TTC549 (cell line): ENCODE data around the gene PCDHB6.
"Not testable (repeated sequence)": the region's sequence is repeated elsewhere in the genome, so short reads cannot be mapped to it uniquely, and the experiment has no call there.

Source experiments
- FAIRE-seq: peaks from 2 replicates; lab custom pipeline; 2012; peaks lifted over from hg19 to GRCh38; lab: Jason Lieb, UNC

Gene PCDHB6

GRCh38 chr5:141172381-141173204 lies 22.7 kb downstream of the PCDHB6 start, which contains the start of gene PCDHB7:
TSS of gene PCDHB7 (plus strand) at chr5:141172644. CDS start at chr5:141172836, 192 bp downstream.
- FAIRE-seq, result no peak

DNA sequence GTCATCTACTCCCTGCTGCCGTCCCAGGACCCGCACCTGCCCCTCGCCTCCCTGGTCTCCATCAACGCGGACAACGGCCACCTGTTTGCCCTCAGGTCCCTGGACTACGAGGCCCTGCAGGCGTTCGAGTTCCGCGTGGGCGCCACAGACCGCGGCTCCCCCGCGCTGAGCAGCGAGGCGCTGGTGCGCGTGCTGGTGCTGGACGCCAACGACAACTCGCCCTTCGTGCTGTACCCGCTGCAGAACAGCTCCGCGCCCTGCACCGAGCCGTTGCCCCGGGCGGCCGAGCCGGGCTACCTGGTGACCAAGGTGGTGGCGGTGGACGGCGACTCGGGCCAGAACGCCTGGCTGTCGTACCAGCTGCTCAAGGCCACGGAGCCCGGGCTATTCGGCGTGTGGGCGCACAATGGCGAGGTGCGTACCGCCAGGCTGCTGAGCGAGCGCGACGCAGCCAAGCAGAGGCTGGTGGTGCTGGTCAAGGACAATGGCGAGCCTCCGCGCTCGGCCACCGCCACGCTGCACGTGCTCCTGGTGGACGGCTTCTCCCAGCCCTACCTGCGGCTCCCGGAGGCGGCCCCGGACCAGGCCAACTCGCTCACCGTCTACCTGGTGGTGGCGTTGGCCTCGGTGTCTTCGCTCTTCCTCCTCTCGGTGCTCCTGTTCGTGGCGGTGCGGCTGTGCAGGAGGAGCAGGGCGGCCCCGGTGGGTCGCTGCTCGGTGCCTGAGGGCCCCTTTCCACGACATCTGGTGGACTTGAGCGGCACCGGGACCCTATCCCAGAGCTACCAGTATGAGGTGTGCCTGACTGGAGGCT lies 24.6 kb downstream of the PCDHB6 start:
- not testable (repeated sequence) for FAIRE-seq

DNA sequence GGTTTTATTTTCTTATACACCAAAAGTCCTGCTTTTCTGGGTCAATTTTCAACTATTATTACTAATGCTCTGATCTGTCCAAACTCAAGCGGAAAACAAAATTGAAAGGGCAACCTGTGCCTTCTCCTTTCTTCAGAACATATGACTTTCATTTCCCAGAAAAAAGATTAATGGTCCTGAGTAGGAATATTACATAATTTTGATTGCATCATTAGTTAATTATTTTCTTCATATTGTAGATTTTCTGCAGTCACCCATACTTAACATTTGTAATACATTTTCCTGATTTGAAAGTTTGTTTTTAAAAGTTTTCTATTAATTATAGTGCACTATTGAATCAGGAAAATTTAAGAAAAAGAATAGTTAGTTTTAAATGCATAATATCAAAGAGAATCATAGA lies 26.1 kb downstream of the PCDHB6 start:
- no peak for FAIRE-seq

GRCh38 chr5:141177577-141178191 lies 27.8 kb downstream of the PCDHB6 start, which contains the start of gene PCDHB8:
TSS of gene PCDHB8 (plus strand) at chr5:141177790. CDS start at chr5:141178035, 245 bp downstream.
- FAIRE-seq, result not testable (repeated sequence)

- not testable (repeated sequence) for FAIRE-seq
These were observed 29.5 kb downstream of the PCDHB6 start for GRCh38 chr5:141179371-141179770.

- FAIRE-seq, result not testable (repeated sequence)
These were observed 30.0 kb downstream of the PCDHB6 start for GRCh38 chr5:141179876-141180275.

DNA sequence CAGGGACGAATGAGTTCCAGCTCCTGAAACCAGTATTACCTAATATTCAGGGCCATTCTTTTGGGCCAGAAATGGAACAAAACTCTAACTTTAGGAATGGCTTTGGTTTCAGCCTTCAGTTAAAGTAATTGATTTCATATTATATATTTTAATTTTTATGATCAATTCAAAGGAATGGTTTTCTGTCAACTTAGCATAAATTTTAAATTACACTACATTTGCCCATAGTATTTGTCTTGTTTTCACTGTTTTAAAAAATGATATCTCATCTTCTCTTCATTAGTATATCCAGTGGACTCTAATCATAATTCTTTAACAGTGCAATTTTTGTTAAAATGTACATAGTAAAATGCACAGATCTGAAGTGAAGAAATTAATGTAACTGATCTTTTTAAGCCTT lies 30.5 kb downstream of the PCDHB6 start:
- no peak for FAIRE-seq

DNA sequence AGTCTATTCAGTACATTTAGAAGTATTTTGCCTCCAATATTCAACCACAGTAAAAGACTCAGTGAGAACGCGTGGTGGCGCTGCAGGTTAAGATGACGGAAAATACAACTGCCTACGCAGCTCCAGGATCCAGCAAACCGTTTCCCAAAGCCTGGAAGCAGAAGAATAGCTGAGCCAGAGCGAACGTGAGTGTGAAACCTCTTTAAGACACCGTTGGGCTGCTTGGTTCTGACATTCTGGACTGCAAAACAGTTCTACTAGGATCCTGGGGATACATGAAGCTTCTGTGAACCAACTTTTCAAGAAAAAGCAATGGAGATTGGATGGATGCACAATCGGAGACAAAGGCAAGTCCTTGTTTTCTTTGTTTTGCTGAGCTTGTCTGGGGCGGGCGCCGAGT lies 32.4 kb downstream of the PCDHB6 start, which contains the start of gene PCDHB16:
PCDHB16 (plus strand) TSS at position 140 of the 400 bp plus-strand sequence; CDS start at position 313, 173 bp downstream.
- FAIRE-seq, result peak; percentile 54

- FAIRE-seq, result not testable (repeated sequence)
These were observed 34.4 kb downstream of the PCDHB6 start for GRCh38 chr5:141184117-141184855.

- no peak for FAIRE-seq
These were observed 37.1 kb downstream of the PCDHB6 start, which contains the start of gene PCDHB9 for GRCh38 chr5:141186897-141187512. TSS of gene PCDHB9 (plus strand) at chr5:141187161. CDS start at chr5:141187319, 158 bp downstream.

DNA sequence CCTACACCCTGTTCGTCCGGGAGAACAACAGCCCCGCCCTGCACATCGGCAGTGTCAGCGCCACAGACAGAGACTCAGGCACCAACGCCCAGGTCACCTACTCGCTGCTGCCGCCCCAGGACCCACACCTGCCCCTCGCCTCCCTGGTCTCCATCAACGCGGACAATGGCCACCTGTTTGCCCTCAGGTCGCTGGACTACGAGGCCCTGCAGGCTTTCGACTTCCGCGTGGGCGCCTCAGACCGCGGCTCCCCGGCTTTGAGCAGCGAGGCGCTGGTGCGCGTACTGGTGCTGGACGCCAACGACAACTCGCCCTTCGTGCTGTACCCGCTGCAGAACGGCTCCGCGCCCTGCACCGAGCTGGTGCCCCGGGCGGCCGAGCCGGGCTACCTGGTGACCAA lies 38.8 kb downstream of the PCDHB6 start:
- not testable (repeated sequence) for FAIRE-seq

DNA sequence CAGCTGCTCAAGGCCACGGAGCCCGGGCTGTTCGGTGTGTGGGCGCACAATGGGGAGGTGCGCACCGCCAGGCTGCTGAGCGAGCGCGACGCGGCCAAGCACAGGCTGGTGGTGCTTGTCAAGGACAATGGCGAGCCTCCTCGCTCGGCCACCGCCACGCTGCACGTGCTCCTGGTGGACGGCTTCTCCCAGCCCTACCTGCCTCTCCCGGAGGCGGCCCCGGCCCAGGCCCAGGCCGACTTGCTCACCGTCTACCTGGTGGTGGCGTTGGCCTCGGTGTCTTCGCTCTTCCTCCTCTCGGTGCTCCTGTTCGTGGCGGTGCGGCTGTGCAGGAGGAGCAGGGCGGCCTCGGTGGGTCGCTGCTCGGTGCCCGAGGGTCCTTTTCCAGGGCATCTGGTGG lies 39.3 kb downstream of the PCDHB6 start:
- FAIRE-seq, result not testable (repeated sequence)

- FAIRE-seq, result no peak
These were observed 42.4 kb downstream of the PCDHB6 start, which contains the start of gene PCDHB10 for GRCh38 chr5:141192110-141192725. TSS of gene PCDHB10 (plus strand) at chr5:141192353. CDS start at chr5:141192553, 200 bp downstream.

DNA sequence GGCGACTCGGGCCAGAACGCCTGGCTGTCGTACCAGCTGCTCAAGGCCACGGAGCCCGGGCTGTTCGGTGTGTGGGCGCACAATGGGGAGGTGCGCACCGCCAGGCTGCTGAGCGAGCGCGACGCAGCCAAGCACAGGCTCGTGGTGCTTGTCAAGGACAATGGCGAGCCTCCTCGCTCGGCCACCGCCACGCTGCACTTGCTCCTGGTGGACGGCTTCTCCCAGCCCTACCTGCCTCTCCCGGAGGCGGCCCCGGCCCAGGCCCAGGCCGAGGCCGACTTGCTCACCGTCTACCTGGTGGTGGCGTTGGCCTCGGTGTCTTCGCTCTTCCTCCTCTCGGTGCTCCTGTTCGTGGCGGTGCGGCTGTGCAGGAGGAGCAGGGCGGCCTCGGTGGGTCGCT lies 44.5 kb downstream of the PCDHB6 start:
- not testable (repeated sequence) for FAIRE-seq

GRCh38 chr5:141196363-141196762 lies 46.5 kb downstream of the PCDHB6 start:
- FAIRE-seq, result no peak

GRCh38 chr5:141199359-141200235 lies 49.7 kb downstream of the PCDHB6 start, which contains the start of gene PCDHB11:
TSS of gene PCDHB11 (plus strand) at chr5:141199627. CDS start at chr5:141199775, 148 bp downstream.
- peak; percentile 91 for FAIRE-seq

GRCh38 chr5:141201126-141201525 lies 51.3 kb downstream of the PCDHB6 start:
- not testable (repeated sequence) for FAIRE-seq

DNA sequence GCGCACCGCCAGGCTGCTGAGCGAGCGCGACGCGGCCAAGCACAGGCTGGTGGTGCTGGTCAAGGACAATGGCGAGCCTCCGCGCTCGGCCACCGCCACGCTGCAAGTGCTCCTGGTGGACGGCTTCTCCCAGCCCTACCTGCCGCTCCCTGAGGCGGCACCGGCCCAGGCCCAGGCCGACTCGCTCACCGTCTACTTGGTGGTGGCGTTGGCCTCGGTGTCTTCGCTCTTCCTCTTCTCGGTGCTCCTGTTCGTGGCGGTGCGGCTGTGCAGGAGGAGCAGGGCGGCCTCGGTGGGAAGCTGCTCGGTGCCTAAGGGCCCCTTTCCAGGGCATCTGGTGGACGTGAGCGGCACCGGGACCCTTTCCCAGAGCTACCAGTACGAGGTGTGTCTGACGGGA lies 51.8 kb downstream of the PCDHB6 start:
- FAIRE-seq, result not testable (repeated sequence)
